Loucy (cell line): ENCODE results near the gene ZFP62.

Experiments used
- EZH2phosphoT487 ChIP-seq: fragments of 200-600 bp; IDR thresholded peaks from 2 replicates; pipeline ENCODE4 v1.6.1; 2018; ENCODE audit warnings: antibody characterized with exemption, mild to moderate bottlenecking, moderate library complexity, borderline replicate concordance
- TF ChIP-seq, protein P1 (sequence below): fragments of 200-600 bp; sonication (generic); conservative IDR thresholded peaks from 2 replicates; pipeline ENCODE4 v1.5.1; 2014; ENCODE audit warnings: mild to moderate bottlenecking, antibody characterized with exemption, low read length

DNA sequence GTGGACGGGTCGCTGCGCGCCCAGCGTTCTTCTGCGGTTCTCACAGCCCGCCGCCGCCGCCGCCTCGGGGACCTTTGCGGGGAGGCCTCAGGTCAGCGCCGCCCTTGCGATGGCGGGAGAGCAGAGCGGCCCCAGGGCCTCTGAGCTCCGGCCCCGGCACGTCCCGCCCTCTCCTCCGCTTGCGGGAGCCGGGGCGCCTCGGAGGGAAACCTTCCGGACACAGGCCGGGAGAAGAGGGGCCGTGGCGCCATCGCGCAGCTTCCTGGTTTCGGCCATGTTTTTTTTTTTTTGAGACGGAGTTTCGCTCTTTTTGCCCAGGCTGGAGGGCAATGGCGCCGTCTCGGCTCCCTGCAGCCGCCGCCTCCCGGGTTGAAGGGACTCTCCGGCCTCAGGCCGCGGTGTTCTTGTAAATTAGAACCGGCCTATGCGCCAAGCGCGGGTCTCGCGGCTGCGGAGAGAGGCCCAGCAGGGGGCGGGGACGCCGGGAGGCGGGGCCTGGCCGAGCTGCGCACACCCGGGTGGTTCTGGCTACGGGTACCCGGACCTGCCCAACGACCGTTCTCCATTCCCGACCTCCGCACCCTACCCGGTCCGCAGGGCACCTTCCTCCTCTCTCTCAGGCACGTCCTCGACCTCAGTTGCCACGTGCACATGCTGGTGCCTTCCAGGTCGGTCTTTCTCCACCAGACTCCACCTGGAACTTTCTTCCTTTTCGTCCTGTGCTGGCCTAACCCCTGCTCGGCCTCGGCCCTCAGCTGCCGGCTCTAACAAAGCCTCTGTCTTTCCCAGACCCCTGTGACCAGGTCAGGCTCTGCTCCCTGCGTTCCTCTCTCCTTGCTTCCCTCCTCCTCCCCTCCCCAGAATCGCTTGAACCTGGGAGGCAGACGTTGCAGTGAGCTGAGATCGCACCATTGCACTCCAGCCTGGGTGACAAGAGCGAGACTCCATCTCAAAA, 29.7 kb downstream of the ZFP62 start:
- TF ChIP-seq, protein P1, sequence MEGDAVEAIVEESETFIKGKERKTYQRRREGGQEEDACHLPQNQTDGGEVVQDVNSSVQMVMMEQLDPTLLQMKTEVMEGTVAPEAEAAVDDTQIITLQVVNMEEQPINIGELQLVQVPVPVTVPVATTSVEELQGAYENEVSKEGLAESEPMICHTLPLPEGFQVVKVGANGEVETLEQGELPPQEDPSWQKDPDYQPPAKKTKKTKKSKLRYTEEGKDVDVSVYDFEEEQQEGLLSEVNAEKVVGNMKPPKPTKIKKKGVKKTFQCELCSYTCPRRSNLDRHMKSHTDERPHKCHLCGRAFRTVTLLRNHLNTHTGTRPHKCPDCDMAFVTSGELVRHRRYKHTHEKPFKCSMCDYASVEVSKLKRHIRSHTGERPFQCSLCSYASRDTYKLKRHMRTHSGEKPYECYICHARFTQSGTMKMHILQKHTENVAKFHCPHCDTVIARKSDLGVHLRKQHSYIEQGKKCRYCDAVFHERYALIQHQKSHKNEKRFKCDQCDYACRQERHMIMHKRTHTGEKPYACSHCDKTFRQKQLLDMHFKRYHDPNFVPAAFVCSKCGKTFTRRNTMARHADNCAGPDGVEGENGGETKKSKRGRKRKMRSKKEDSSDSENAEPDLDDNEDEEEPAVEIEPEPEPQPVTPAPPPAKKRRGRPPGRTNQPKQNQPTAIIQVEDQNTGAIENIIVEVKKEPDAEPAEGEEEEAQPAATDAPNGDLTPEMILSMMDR = no peak
- no peak for TF ChIP-seq EZH2phosphoT487
